WTC11 (cell line): Measurements from ENCODE around the gene WDR1.

Experiments
- SMAD3 ChIP-seq: sonication (generic); formaldehyde crosslinking; IDR thresholded peaks from 2 replicates; pipeline ENCODE4 v1.8.0; 2022; ENCODE audit warnings: missing genetic modification reagents, mild to moderate bottlenecking, borderline replicate concordance
- ZNF138 ChIP-seq: sonication (generic); formaldehyde crosslinking; conservative IDR thresholded peaks from 2 replicates; pipeline ENCODE4 v1.8.1; 2022; ENCODE audit warnings: mild to moderate bottlenecking, moderate library complexity, missing genetic modification reagents
- TF ChIP-seq, protein P1 (sequence below): fragments of 200-600 bp; IDR thresholded peaks from 2 replicates; pipeline ENCODE4 v1.8.0; 2022; ENCODE audit warnings: antibody characterized with exemption
- TF ChIP-seq, protein P2 (sequence below): sonication (generic); formaldehyde crosslinking; IDR thresholded peaks from 2 replicates; pipeline ENCODE4 v1.8.1; 2023; ENCODE audit warnings: mild to moderate bottlenecking, moderate library complexity, missing genetic modification reagents
- TF ChIP-seq, protein P3 (sequence below): sonication (generic); formaldehyde crosslinking; conservative IDR thresholded peaks from 2 replicates; pipeline ENCODE4 v1.8.1; 2022; ENCODE audit warnings: mild to moderate bottlenecking, missing genetic modification reagents

- TF ChIP-seq, protein P1, sequence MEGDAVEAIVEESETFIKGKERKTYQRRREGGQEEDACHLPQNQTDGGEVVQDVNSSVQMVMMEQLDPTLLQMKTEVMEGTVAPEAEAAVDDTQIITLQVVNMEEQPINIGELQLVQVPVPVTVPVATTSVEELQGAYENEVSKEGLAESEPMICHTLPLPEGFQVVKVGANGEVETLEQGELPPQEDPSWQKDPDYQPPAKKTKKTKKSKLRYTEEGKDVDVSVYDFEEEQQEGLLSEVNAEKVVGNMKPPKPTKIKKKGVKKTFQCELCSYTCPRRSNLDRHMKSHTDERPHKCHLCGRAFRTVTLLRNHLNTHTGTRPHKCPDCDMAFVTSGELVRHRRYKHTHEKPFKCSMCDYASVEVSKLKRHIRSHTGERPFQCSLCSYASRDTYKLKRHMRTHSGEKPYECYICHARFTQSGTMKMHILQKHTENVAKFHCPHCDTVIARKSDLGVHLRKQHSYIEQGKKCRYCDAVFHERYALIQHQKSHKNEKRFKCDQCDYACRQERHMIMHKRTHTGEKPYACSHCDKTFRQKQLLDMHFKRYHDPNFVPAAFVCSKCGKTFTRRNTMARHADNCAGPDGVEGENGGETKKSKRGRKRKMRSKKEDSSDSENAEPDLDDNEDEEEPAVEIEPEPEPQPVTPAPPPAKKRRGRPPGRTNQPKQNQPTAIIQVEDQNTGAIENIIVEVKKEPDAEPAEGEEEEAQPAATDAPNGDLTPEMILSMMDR, result no peak
- TF ChIP-seq, protein P2, sequence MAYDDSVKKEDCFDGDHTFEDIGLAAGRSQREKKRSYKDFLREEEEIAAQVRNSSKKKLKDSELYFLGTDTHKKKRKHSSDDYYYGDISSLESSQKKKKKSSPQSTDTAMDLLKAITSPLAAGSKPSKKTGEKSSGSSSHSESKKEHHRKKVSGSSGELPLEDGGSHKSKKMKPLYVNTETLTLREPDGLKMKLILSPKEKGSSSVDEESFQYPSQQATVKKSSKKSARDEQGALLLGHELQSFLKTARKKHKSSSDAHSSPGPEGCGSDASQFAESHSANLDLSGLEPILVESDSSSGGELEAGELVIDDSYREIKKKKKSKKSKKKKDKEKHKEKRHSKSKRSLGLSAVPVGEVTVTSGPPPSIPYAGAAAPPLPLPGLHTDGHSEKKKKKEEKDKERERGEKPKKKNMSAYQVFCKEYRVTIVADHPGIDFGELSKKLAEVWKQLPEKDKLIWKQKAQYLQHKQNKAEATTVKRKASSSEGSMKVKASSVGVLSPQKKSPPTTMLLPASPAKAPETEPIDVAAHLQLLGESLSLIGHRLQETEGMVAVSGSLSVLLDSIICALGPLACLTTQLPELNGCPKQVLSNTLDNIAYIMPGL (CRISPR knock-in tag), result no peak
- TF ChIP-seq SMAD3 (CRISPR knock-in tag) (no peak), ZNF138 (CRISPR knock-in tag) (no peak)
- TF ChIP-seq, protein P3, sequence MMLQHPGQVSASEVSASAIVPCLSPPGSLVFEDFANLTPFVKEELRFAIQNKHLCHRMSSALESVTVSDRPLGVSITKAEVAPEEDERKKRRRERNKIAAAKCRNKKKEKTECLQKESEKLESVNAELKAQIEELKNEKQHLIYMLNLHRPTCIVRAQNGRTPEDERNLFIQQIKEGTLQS (CRISPR knock-in tag), result no peak
Observed at GRCh38 chr4:10112658-10113284, 3.8 kb downstream of the WDR1 start.
